ENCODE measurements around the gene UGT3A2.

The UGT3A2 gene

GRCh38 chr5:36001032-36001431 lies 65.7 kb downstream of the UGT3A2 start:
- DNase-seq = no peak

GRCh38 chr5:35999547-35999946 lies 67.1 kb downstream of the UGT3A2 start:
- no peak for DNase-seq

DNA sequence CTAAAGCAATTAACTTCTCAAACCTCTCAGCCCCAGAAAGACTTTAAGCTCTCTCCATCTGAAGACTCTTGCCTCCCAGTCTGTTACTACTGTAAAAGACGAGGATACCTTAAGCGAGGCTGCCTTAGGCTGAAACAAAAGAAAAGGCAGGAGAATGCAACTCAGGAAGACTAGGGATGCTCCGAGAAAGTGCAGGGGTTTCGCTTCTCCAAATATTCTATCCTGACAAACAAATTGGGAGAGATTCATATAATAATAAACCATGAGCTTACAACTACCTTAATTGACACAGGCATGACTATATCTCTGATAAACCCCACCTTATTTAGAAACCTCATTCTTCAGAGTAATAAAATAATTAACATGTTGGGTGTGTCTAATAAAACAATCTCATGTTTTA lies 70.6 kb downstream of the UGT3A2 start:
- DNase-seq = no peak

- no peak for DNase-seq
Observed at GRCh38 chr5:35990941-35991611, 75.6 kb downstream of the UGT3A2 start, which contains the start of gene UGT3A1. UGT3A1 (minus strand) TSS chr5:35991390; CDS start chr5:35991240, 150 bp downstream.

GRCh38 chr5:35990520-35990919 lies 76.2 kb downstream of the UGT3A2 start:
- no peak for DNase-seq

GRCh38 chr5:35988529-35988928 lies 78.2 kb downstream of the UGT3A2 start:
- no peak for DNase-seq

GRCh38 chr5:35987776-35988175 lies 78.9 kb downstream of the UGT3A2 start:
- DNase-seq = no peak
